Activated B cell treated with CpG ODN at 0.5 μM for 24 hours (primary cell): Measurements from ENCODE around the gene LNPK. TPM values are rescaled to one million over a fixed set of nuclear protein-coding genes. Genes with fewer than 3 reads are reported as not detected.

ENCODE experiments used
- ATAC-seq: fragments of 200-7000 bp; cut with Tn5 transposase; one replicate; pipeline ENCODE4 v1.10.0; 2021; ENCODE audit warnings: low read depth, mild to moderate bottlenecking, moderate library complexity
- CTCF ChIA-PET: fragments of 350-600 bp; sonication (Branson Sonifier 250); formaldehyde crosslinking; loops from one replicate; lab custom pipeline; 2021; ENCODE audit warnings: antibody characterized with exemption; lab: Charles Lee
- POLR2A ChIA-PET: fragments of 350-600 bp; sonication (Branson Sonifier 250); formaldehyde crosslinking; loops from one replicate; lab custom pipeline; 2021; ENCODE audit warnings: antibody characterized with exemption; lab: Charles Lee
- DNase-seq: peaks from one replicate; pipeline ENCODE4 v3.0.0; 2022
- H3K27ac Mint-ChIP-seq: one replicate; pipeline ENCODE4 v1.8.0; 2020; ENCODE audit warnings: mixed read lengths
- H3K27me3 Mint-ChIP-seq: one replicate; pipeline ENCODE4 v1.8.0; 2021; ENCODE audit warnings: mixed read lengths
- H3K36me3 Mint-ChIP-seq: one replicate; pipeline ENCODE4 v1.8.0; 2021; ENCODE audit warnings: low read depth, mixed read lengths
- H3K4me1 Mint-ChIP-seq: one replicate; pipeline ENCODE4 v1.8.0; 2021; ENCODE audit warnings: mixed read lengths
- H3K4me3 Mint-ChIP-seq: one replicate; pipeline ENCODE4 v1.8.0; 2020; ENCODE audit warnings: mild to moderate bottlenecking, mixed read lengths
- H3K9me3 Mint-ChIP-seq: one replicate; pipeline ENCODE4 v1.8.0; 2020; ENCODE audit warnings: mixed read lengths
- CTCF ChIP-seq: fragments of 200-600 bp; IDR thresholded peaks from one replicate; pipeline ENCODE4 v1.8.0; 2022; ENCODE audit warnings: antibody characterized with exemption, mild to moderate bottlenecking
- intact Hi-C: fragments of 100-400 bp; cut with micrococcal nuclease; formaldehyde crosslinking; loops from one replicate; pipeline ENCODE4 v1.15.1; 2024
- total RNA-seq: library from RNA; stranded (reverse); gene quantifications from 2 replicates; pipeline ENCODE4 v1.2.3, GENCODE V29; 2022

The LNPK gene
- total RNA-seq, 1 donor from 2014 or later = 15.2 TPM

GRCh38 chr2:176018708-176019107 is 16.6 kb upstream of the LNPK start:
- no peaks in the 10 kb centered on the region for H3K36me3 Mint-ChIP-seq
- ChIA-PET POLR2A (no interaction called here), CTCF (no interaction called here)
- DNase-seq = no peak
- H3K4me3 Mint-ChIP-seq = no peak overlapping the region
- H3K27me3 Mint-ChIP-seq = peaks cover 29% of the 10 kb centered on the region
- no peaks in the 10 kb centered on the region for H3K9me3 Mint-ChIP-seq
- ATAC-seq = no peak
- TF ChIP-seq CTCF = no peak
- no peak overlapping the region for H3K27ac Mint-ChIP-seq
- intact Hi-C loops = no loop called here
- no peaks in the 10 kb centered on the region for H3K4me1 Mint-ChIP-seq

DNA sequence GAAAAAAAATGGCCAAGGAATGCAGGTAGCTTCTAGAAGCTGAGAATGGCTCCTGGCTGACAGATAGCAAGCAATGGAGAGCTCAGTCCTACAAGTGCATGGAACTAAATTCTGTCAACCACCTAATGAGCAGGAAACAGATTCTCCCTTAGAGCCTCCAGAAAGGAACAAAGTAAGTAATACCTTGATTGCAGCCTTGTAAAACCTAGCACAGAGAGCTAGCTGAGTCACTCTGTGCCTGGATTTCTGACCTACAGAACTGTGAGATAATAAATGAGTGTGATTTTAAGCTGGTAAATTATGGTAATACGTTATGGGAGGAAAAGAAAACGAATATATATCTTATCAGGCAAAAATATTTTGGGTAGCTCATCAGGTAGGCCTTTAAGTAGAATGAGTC is 7.4 kb upstream of the LNPK start:
- Mint-ChIP-seq H3K27me3 (peaks cover 7% of the 10 kb centered on the region), H3K27ac (no peak overlapping the region), H3K36me3 (no peaks in the 10 kb centered on the region), H3K4me1 (no peaks in the 10 kb centered on the region), H3K9me3 (no peaks in the 10 kb centered on the region), H3K4me3 (no peak overlapping the region)
- DNase-seq = no peak
- CTCF ChIA-PET = interaction anchor here (0.7 kb wide), 1 partner anchor 684 kb away, joined by 3 read pairs; no protein-coding TSS in a partner anchor
- ATAC-seq = no peak
- intact Hi-C loops = loop anchor here (10.0 kb wide), 1 partner anchor 1155 kb away; no protein-coding TSS in a partner anchor
- no peak for TF ChIP-seq CTCF
- POLR2A ChIA-PET = no interaction called here

DNA sequence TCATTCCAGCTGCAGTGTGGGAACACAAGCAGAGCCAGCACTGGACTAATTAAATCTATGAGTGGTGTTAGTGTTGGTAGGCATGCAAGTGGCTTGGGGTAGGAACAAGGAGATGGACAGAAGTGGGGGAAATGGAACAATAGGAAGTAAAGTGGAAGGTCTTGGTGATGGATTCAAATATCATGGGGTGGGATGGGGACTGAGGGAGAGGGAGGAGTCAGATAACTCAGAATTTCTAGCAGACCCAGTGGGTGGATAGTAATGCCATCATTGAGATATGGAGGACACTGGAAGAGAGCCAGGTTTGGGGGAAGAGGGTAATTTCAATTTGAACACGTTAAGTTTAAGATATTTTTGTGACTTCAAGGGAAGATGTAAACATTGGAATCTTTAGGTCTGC is 2.9 kb upstream of the LNPK start:
- ChIA-PET POLR2A (no interaction called here), CTCF (no interaction called here)
- Mint-ChIP-seq H3K27me3 (peaks cover 4% of the 10 kb centered on the region), H3K4me1 (peaks cover 16% of the 10 kb centered on the region), H3K36me3 (peaks cover 3% of the 10 kb centered on the region), H3K4me3 (no peak overlapping the region), H3K27ac (no peak overlapping the region), H3K9me3 (no peaks in the 10 kb centered on the region)
- intact Hi-C loops = loop anchor here (5.0 to 10.0 kb wide), 3 partner anchors 823 to 1160 kb away; partner anchors contain the start of genes ATF2 and ATP5MC3
- no peak for TF ChIP-seq CTCF
- ATAC-seq (no peak), DNase-seq (no peak)

DNA sequence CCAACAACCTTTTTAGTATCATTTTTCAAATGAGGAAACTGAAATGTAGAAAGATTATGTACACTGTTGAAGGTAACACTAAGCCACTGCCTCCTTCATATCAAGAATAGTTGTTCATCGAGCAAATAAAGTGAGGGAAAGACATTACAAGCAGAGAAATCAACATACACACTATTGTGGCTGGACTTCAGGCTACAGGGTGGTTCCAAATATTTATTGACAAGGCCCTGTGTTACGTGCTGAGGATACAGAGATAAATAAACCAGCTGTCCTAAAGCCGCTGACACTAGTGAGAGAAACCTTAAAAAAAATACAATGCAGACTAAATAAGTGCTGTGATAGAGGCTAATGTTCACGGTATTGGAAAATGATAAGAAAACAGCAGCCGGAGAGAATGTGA is 1.9 kb upstream of the LNPK start:
- ATAC-seq = no peak
- TF ChIP-seq CTCF = no peak
- H3K27ac Mint-ChIP-seq = no peak overlapping the region

DNA sequence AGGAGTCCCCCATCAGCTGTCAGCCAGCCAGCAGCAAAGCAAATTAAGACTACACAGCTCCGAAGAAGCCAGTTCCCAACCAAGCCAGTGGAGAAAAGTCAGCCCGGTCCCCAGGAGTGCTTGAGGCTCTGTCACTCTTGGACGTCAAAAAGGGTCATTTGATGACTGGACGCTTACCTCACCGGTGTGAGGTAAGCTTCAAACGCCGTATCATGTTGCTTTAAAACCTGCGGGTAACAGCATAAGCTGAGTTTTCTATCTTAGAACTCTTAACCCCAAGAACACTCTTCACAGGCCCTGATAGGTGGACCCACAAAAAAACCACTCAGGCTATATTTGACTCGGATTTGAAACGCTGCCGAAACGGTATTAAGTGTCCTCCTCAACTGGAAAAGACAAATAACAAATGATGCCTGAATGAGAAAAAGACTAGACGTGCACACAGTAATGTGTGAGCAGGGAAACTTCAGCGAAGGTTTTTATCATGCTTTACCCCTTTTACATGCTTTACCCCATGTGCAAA is 682 bp upstream of the LNPK start:
- Mint-ChIP-seq H3K36me3 (peaks cover 3% of the 10 kb centered on the region), H3K27ac (peak overlapping the region; percentile 31), H3K27me3 (no peaks in the 10 kb centered on the region), H3K9me3 (no peaks in the 10 kb centered on the region), H3K4me1 (peaks cover 16% of the 10 kb centered on the region), H3K4me3 (peak overlapping the region; percentile 82)
- intact Hi-C loops = loop anchor here (1.0 to 10.0 kb wide), 4 partner anchors 267 to 1162 kb away; partner anchors contain the start of genes ATF2, ATP5MC3 and MTX2
- ChIA-PET CTCF (no interaction called here), POLR2A (interaction anchor here (0.5 kb wide), 1 partner anchor 816 kb away, joined by 3 read pairs; no protein-coding TSS in a partner anchor)
- TF ChIP-seq CTCF = no peak
- ATAC-seq (no peak), DNase-seq (no peak)

More for the DNA sequence above, 1.9 kb upstream of the LNPK start:
- intact Hi-C loops = loop anchor here (5.0 to 10.0 kb wide), 3 partner anchors 822 to 1161 kb away; partner anchors contain the start of genes ATF2 and ATP5MC3
- H3K4me1 Mint-ChIP-seq = peaks cover 16% of the 10 kb centered on the region
- H3K27me3 Mint-ChIP-seq = peaks cover 2% of the 10 kb centered on the region
- ChIA-PET CTCF (no interaction called here), POLR2A (no interaction called here)
- DNase-seq = no peak
- H3K9me3 Mint-ChIP-seq = no peaks in the 10 kb centered on the region
- peaks cover 3% of the 10 kb centered on the region for H3K36me3 Mint-ChIP-seq
- H3K4me3 Mint-ChIP-seq = no peak overlapping the region
